B cell (primary cell): ENCODE results near the gene NRP1. TPM values are rescaled to one million over a fixed set of nuclear protein-coding genes. Genes with fewer than 3 reads are reported as not detected.

Experiments
- ATAC-seq: fragments of 200-7000 bp; cut with Tn5 transposase; one replicate; pipeline ENCODE4 v1.10.0; 2021; ENCODE audit warnings: low read depth, mild to moderate bottlenecking, moderate number of reproducible peaks, moderate library complexity
- CTCF ChIA-PET: fragments of 350-600 bp; sonication (Branson Sonifier 250); formaldehyde crosslinking; loops from one replicate; lab custom pipeline; 2021; ENCODE audit warnings: antibody characterized with exemption, inconsistent platforms; lab: Charles Lee
- POLR2A ChIA-PET: fragments of 350-600 bp; sonication (Branson Sonifier 250); formaldehyde crosslinking; loops from one replicate; lab custom pipeline; 2021; ENCODE audit warnings: antibody characterized with exemption; lab: Charles Lee
- DNase-seq: peaks from one replicate; pipeline ENCODE4 v3.0.0; 2013
- H2AFZ ChIP-seq: 2 replicates; pipeline ENCODE4 v1.6.1; 2012; ENCODE audit warnings: mild to moderate bottlenecking, low read depth, low read length; ENCODE audit not compliant: insufficient read depth, poor library complexity, severe bottlenecking
- H3K27ac ChIP-seq, 2 donors: 1 replicate in 1 of 2; 2 replicates in 1 of 2; pipeline ENCODE4 v1.5.1; 2012 to 2013; ENCODE audit warnings: low read length in 2 of 2, mild to moderate bottlenecking in 2 of 2, moderate library complexity in 1 of 2
- H3K27me3 ChIP-seq, 4 experiments: fragments of 200-600 bp in 1 of 4; sonication (generic) in 1 of 4; replicated peaks in 1 of 4; 1 replicate in 2 of 4; 2 replicates in 2 of 4; pipeline versions ENCODE4 v1.6.1 to v1.7.0; 2013 to 2016; ENCODE audit warnings: low read length in 3 of 4, mild to moderate bottlenecking in 2 of 4, mixed read lengths in 1 of 4, moderate library complexity in 1 of 4; ENCODE audit not compliant: insufficient read depth in 4 of 4, control insufficient read depth in 3 of 4; ENCODE audit errors: control extremely low read depth in 1 of 4
- H3K36me3 ChIP-seq, 2 experiments: replicated peaks in 1 of 2; 1 replicate in 1 of 2; 2 replicates in 1 of 2; pipeline versions ENCODE4 v1.6.1 to v1.7.1; 2013; ENCODE audit warnings: low read length in 1 of 2; ENCODE audit not compliant: insufficient read depth in 2 of 2, control insufficient read depth in 1 of 2; ENCODE audit errors: control extremely low read depth in 1 of 2, extremely low read depth in 1 of 2
- H3K4me1 ChIP-seq, 2 donors: fragments of 200-600 bp in 1 of 2; sonication (generic) in 1 of 2; 1 replicate in 1 of 2; 2 replicates in 1 of 2; pipeline versions ENCODE4 v1.5.1 to v1.6.1; 2013 to 2017; ENCODE audit warnings: low read length in 2 of 2; ENCODE audit not compliant: control insufficient read depth in 2 of 2, insufficient read depth in 2 of 2
- H3K4me2 ChIP-seq: replicated peaks from 2 replicates; pipeline ENCODE3; 2012; ENCODE audit warnings: mild to moderate bottlenecking, low read depth, low read length; ENCODE audit not compliant: poor library complexity, severe bottlenecking
- H3K4me3 ChIP-seq, 5 experiments: fragments of 200-600 bp in 1 of 5; sonication (generic) in 1 of 5; 1 replicate in 3 of 5; 2 replicates in 2 of 5; pipeline versions ENCODE4 v1.5.1 to v1.7.0; 2011 to 2016; ENCODE audit warnings: low read length in 4 of 5, mild to moderate bottlenecking in 4 of 5, low read depth in 2 of 5, control low read depth in 1 of 5, moderate library complexity in 1 of 5; ENCODE audit not compliant: insufficient read depth in 1 of 5; ENCODE audit errors: control extremely low read depth in 1 of 5, extremely low read depth in 1 of 5
- H3K79me2 ChIP-seq: fragments of 200-600 bp; sonication (generic); one replicate; pipeline ENCODE4 v1.6.0; 2016; ENCODE audit warnings: low read length; ENCODE audit not compliant: control insufficient read depth, insufficient read depth
- H3K9ac ChIP-seq: fragments of 200-600 bp; sonication (generic); 2 replicates; pipeline ENCODE4 v1.6.1; 2017; ENCODE audit warnings: mild to moderate bottlenecking, low read length, moderate library complexity
- H3K9me3 ChIP-seq, 3 donors: one replicate each; pipeline versions ENCODE4 v1.6.1 to v1.7.1; 2013; ENCODE audit warnings: low read length in 2 of 3; ENCODE audit not compliant: control insufficient read depth in 2 of 3, insufficient read depth in 1 of 3; ENCODE audit errors: control extremely low read depth in 1 of 3
- H4K20me1 ChIP-seq: 2 replicates; pipeline ENCODE4 v1.6.0; 2012; ENCODE audit warnings: mild to moderate bottlenecking, low read length; ENCODE audit not compliant: insufficient read depth, control insufficient read depth, poor library complexity, severe bottlenecking
- H3K27ac Mint-ChIP-seq: one replicate; pipeline ENCODE4 v1.8.0; 2021; ENCODE audit warnings: mixed read lengths
- H3K27me3 Mint-ChIP-seq: one replicate; pipeline ENCODE4 v1.8.0; 2021; ENCODE audit warnings: mixed read lengths
- H3K4me1 Mint-ChIP-seq: one replicate; pipeline ENCODE4 v1.8.0; 2021; ENCODE audit warnings: mixed read lengths
- H3K4me3 Mint-ChIP-seq: one replicate; pipeline ENCODE4 v1.8.0; 2021; ENCODE audit warnings: mixed read lengths
- H3K9me3 Mint-ChIP-seq: one replicate; pipeline ENCODE4 v1.8.0; 2022; ENCODE audit warnings: mixed read lengths; ENCODE audit not compliant: insufficient read depth
- CTCF ChIP-seq: fragments of 200-600 bp; IDR thresholded peaks from one replicate; pipeline ENCODE4 v1.8.0; 2022; ENCODE audit warnings: antibody characterized with exemption, mild to moderate bottlenecking
- EZH2 ChIP-seq: IDR thresholded peaks from 2 replicates; pipeline ENCODE4 v1.6.1; 2012; ENCODE audit warnings: borderline replicate concordance, low read depth, mild to moderate bottlenecking, moderate library complexity, low read length; ENCODE audit not compliant: insufficient read depth, poor library complexity, severe bottlenecking
- WGBS: methylation state at CpG from one replicate; pipeline ENCODE4 v1.1.5; 2013; ENCODE audit warnings: missing lambda C conversion rate; ENCODE audit not compliant: insufficient coverage; 5-methylcytosine and 5-hydroxymethylcytosine counted together
- intact Hi-C: fragments of 100-400 bp; cut with micrococcal nuclease; formaldehyde crosslinking; loops from one replicate; pipeline ENCODE4 v1.10.0; 2022
- polyA plus RNA-seq: library from polyadenylated mRNA; depleted of rRNA; stranded (reverse); fragments of >200 nt; gene quantifications from 2 replicates; pipeline ENCODE4 v1.2.3, GENCODE V29; 2012
- total RNA-seq, 2 donors: library from RNA; stranded (reverse); fragments of 120-200 nt in 1 of 2; gene quantifications; 1 replicate in 1 of 2; 2 replicates in 1 of 2; pipeline versions ENCODE4 v1.2.3 to v1.2.4, GENCODE V29; 2013 to 2022

The NRP1 gene
- total and polyA plus RNA-seq, 2 donors (not counting 1 experiment from before 2014, with no cell fraction given), result 0.34 TPM; not detected in 1

GRCh38 chr10:33179067-33179466, 155.4 kb downstream of the NRP1 start:
- H3K9ac ChIP-seq, result no peak overlapping the region
- CTCF ChIA-PET, result no interaction called here

More at GRCh38 chr10:33179067-33179466, 155.4 kb downstream of the NRP1 start:
- no peaks in the 10 kb centered on the region for H3K9me3 Mint-ChIP-seq
- Histone ChIP-seq H3K4me2 (no peak overlapping the region), H4K20me1 (no peaks in the 10 kb centered on the region), H2AFZ (no peak overlapping the region), H3K4me3 (no peak overlapping the region), H3K27me3 (peaks cover 0 to 3% (median 0%) of the 10 kb centered on the region in 4 experiments), H3K4me1 (no peaks in the 10 kb centered on the region), H3K27ac (no peak overlapping the region), H3K36me3 (no peaks in the 10 kb centered on the region), H3K9me3 (no peaks in the 10 kb centered on the region), H3K79me2 (no peaks in the 10 kb centered on the region)
- H3K4me3 Mint-ChIP-seq, result no peak overlapping the region
- no peaks in the 10 kb centered on the region for H3K4me1 Mint-ChIP-seq
- intact Hi-C loops, result no loop called here
- H3K27me3 Mint-ChIP-seq, result peaks cover 24% of the 10 kb centered on the region
- POLR2A ChIA-PET, result no interaction called here
- WGBS, result 87% methylated on average over 7 of the region's 8 CpGs
- no peak for ATAC-seq
- H3K27ac Mint-ChIP-seq, result no peak overlapping the region
- no peak for DNase-seq
- TF ChIP-seq EZH2, result no peak
- no peak for TF ChIP-seq CTCF
